Measurements from ENCODE around the gene ACOD1. TPM values are rescaled to one million over a fixed set of nuclear protein-coding genes. Genes with fewer than 3 reads are reported as not detected.

ACOD1 gene
- total and polyA plus RNA-seq, 10 of the 15 experiments (the other 5 are each of a cell fraction or from before 2014, with no cell fraction given): not detected

DNA sequence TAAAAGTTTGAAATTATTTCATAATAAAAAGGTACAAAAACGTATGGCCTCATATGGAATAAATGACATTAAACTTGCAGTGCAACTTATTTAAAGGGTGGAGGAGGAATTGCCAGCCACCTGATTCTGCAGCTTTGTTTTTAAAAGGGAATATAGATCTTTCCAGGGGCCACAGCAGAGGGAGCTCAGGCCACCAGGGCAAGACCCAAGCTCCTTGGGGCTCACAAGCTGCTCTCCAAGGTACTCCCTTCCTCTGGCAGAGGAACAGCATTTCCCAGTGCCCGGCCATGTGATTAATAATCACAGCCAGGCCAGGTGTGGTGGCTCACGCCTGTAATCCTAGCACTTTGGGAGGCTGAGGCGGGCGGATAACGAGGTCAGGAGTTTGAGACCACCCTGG is 6.2 kb downstream of the ACOD1 start:
- CTCF ChIA-PET: interaction anchor here (0.8 to 1.5 kb wide), 2 partner anchors 22 to 25 kb away, joined by 4 read pairs; no protein-coding TSS in a partner anchor

More for the DNA sequence above, 6.2 kb downstream of the ACOD1 start:
- Histone ChIP-seq H3K4me2 (ENCODE audit: control insufficient read depth, insufficient read depth) (no peak overlapping the region), H3K9ac (ENCODE audit: control insufficient read depth, insufficient read depth, low read length) (no peak overlapping the region), H3K36me3 (ENCODE audit: control insufficient read depth in 2 of 2, insufficient read depth in 2 of 2, low read length in 1 of 2) (no peaks in the 10 kb centered on the region), H3K79me2 (ENCODE audit: control insufficient read depth, insufficient read depth, low read length) (no peaks in the 10 kb centered on the region), H2AFZ (ENCODE audit: control insufficient read depth, low read depth, low read length) (no peak overlapping the region), H3K27ac (ENCODE audit: control insufficient read depth, insufficient read depth) (no peak overlapping the region), H3K4me1 (ENCODE audit: control insufficient read depth, insufficient read depth, low read length) (no peaks in the 10 kb centered on the region), H4K20me1 (ENCODE audit: control insufficient read depth, insufficient read depth) (no peaks in the 10 kb centered on the region), H3K9me3 (replicated peaks; ENCODE audit: control insufficient read depth, insufficient read depth, low read length) (no peaks in the 10 kb centered on the region; the same call in 2 of the 3 replicates), H3K4me3 (no peak overlapping the region), H3K27me3 (replicated peaks in 1 of 2; ENCODE audit: control insufficient read depth in 2 of 2, insufficient read depth in 2 of 2, low read length in 1 of 2) (no peaks in the 10 kb centered on the region; a peak in 1 of 4 replicates)
- FAIRE-seq (no peak), DNase-seq (ENCODE audit: low read depth, low spot score) (no peak), ATAC-seq (no peak)
- BruUV-seq (replicated peaks): no TSS peak
- ChIA-PET POLR2A (no interaction called here), SMC1A (ENCODE audit: uncharacterized antibody, unreplicated experiment) (interaction anchor here (1.1 kb wide), 1 partner anchor 15 kb away, joined by 3 read pairs; no protein-coding TSS in a partner anchor), RAD21 (ENCODE audit: unreplicated experiment) (no interaction called here)
- in situ Hi-C loops (cut with MboI): no loop called here
- WGBS (ENCODE audit: insufficient coverage, insufficient replicate concordance, low lambda C conversion rate, missing lambda C conversion rate): 10% methylated on average over 6 of the region's 6 CpGs
- intact Hi-C loops (cut with micrococcal nuclease; ENCODE audit: unreplicated experiment): no loop called here
- peak; percentile 64 for TF ChIP-seq REST (IDR thresholded peaks at IDR 0.05; ENCODE audit: low read depth, low read length)
- no peak for TF ChIP-seq PAX5 (IDR thresholded peaks at IDR 0.05; ENCODE audit: borderline replicate concordance, low read depth, low read length)

Measured in GM12878 (cell line).